ENCODE data around the gene INAVA. TPM values are rescaled to one million over a fixed set of nuclear protein-coding genes. Genes with fewer than 3 reads are reported as not detected.
A peak's percentile ranks its signal among the peaks of the same experiment; 100 is the strongest.
"Not testable (repeated sequence)": the region's sequence is repeated elsewhere in the genome, so short reads cannot be mapped to it uniquely, and the experiment has no call there.

INAVA gene
- total RNA-seq, 3 donors from 2014 or later, result 0.13 to 0.29 (median 0.22) TPM

DNA sequence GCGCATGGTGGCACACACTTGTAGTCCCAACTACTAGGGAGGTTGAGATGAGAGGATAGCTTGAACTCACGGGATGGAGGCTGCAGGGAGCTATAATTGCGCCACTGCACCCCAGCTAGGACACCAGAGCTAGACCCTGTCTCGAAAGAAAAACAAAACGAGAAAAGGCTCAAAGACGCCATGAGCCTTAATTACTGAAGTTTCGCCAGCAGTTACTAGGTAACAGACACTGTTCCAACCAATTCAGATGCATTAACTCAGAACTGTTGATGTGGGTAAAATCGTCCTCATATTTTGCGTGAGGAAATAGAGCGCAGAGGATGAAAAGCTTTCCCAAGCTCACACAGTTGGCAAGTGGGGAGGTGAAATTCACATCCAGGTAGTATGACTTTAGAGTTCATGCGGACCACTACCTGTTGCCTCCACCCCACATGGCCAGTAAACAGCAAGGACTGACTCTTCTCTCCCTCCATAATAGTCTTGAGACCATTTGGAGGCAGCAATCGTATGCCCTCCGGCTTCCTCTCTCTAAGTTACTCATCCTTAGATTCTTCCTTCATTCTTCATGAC is 40.1 kb downstream of the INAVA start:
- Mint-ChIP-seq H3K36me3 (ENCODE audit: insufficient read depth) (no peaks in the 10 kb centered on the region), H3K4me1 (ENCODE audit: low read depth) (peaks cover 3% of the 10 kb centered on the region), H3K9me3 (no peaks in the 10 kb centered on the region), H3K27me3 (ENCODE audit: low read depth) (no peaks in the 10 kb centered on the region), H3K4me3 (no peak overlapping the region)
- ATAC-seq, result no peak
- DNase-seq, result no peak

DNA sequence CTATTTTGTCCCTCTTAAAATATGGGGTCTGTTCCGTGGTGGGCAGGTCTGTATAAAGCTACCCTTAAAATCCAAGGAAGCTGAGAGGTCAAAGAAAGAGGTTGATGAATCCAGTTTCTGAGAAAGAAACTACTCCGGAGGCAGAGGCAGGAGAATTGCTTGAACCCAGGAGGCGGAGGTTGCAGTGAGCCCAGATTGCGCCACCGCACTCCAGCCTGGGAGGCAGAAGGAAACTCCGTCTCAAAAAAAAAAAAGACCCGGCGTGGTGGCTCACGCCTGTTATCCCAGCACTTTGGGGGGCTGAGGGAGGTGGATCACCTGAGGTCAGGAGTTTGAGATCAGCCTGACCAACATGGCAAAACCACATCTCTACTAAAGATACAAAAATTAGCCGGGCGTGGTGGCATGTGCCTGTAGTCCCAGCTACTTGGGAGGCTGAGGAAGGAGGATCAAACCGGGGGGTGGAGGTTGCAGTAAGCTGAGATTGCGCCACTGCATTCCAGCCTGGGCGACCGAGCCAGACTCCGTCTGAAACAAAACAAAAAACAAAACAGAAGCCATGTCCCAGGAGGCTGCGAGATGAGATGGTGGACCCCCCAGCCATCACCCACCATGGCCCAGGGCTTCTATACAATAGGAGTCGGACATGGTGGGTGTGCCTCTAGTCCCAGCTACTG is 40.7 kb downstream of the INAVA start:
- DNase-seq; H3K36me3 Mint-ChIP-seq (ENCODE audit: insufficient read depth); H3K4me1 Mint-ChIP-seq (ENCODE audit: low read depth); ATAC-seq; H3K9me3 Mint-ChIP-seq; H3K27me3 Mint-ChIP-seq (ENCODE audit: low read depth); H3K4me3 Mint-ChIP-seq: not testable (repeated sequence)

DNA sequence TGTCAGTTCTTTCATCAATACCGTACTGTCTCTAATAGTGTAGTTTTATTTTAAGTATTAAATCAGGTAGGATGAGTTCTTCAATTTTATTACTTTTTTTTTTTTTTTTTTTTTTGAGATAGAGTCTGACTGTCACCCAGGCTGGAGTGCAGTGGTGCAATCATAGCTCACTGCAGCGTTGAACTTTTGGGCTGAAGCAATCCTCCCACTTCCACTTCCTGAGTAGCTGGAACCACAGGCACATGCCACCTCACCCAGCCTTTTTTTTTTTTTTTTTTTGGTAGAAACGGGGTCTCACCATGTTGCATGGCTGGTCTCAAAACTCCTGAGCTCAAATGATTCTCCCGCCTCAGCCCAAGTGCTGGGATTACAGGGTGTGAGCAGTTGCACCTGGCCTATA is 44.3 kb downstream of the INAVA start:
- no peak for DNase-seq
- peaks cover 2% of the 10 kb centered on the region for H3K4me1 Mint-ChIP-seq (ENCODE audit: low read depth)
- peaks cover 4% of the 10 kb centered on the region for H3K36me3 Mint-ChIP-seq (ENCODE audit: insufficient read depth)
- ATAC-seq, result peak in 1 of 2 donors; percentile 61
- H3K27me3 Mint-ChIP-seq (ENCODE audit: low read depth), result no peaks in the 10 kb centered on the region
- H3K9me3 Mint-ChIP-seq, result peaks cover 11% of the 10 kb centered on the region
- H3K4me3 Mint-ChIP-seq, result no peak overlapping the region

DNA sequence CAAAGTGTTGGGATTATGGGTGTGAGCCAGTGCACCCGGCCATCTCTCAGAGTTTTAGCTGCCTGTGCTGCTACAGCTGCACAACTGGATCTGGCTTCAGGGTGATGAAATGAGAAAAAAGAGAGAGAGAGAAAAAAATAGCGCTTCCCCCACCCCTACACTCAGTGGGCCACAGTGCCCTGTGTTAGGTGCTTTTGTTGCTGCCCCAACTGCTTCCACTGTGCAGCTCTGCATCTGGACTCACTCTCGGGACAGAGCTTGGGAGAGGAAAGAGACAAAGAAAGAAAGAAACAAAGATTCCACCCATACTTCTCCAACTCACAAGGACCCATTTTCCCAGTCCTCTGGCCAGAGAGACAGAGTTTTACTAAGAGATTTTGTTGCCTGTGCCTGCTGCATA is 50.4 kb downstream of the INAVA start:
- H3K4me3 Mint-ChIP-seq, result no peak overlapping the region
- DNase-seq (no peak), ATAC-seq (no peak)
- H3K4me1 Mint-ChIP-seq (ENCODE audit: low read depth), result no peaks in the 10 kb centered on the region
- no peaks in the 10 kb centered on the region for H3K27me3 Mint-ChIP-seq (ENCODE audit: low read depth)
- H3K9me3 Mint-ChIP-seq, result peaks cover 16% of the 10 kb centered on the region
- peaks cover 5% of the 10 kb centered on the region for H3K36me3 Mint-ChIP-seq (ENCODE audit: insufficient read depth)

DNA sequence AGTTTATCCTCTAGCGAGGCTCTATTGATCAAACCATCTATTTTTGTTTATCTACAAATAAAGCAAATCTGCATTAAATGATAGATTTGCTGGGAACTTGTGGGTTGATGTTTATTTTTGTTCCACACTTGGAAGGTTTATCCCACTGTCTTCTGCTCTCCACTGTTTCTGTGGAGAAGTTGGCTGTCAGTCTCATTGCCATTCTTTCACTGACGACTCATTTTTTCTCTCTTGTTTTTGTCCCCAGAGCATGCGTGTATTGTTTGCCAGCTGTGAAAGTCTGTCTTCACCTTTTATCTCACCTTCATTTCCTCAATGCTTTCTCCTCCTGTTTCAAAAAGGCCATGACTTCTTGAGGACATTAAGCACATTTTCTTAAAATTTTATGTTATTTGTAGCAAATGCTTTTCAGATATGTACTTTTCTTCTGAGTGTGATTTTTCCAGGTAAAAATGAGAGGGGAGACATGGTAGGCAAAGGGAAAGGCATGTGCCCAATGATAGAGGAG is 52.4 kb downstream of the INAVA start:
- Mint-ChIP-seq H3K4me3 (no peak overlapping the region), H3K27me3 (ENCODE audit: low read depth) (no peaks in the 10 kb centered on the region), H3K4me1 (ENCODE audit: low read depth) (no peaks in the 10 kb centered on the region), H3K36me3 (ENCODE audit: insufficient read depth) (peaks cover 1% of the 10 kb centered on the region), H3K9me3 (peaks cover 5% of the 10 kb centered on the region)
- ATAC-seq (no peak), DNase-seq (no peak)

DNA sequence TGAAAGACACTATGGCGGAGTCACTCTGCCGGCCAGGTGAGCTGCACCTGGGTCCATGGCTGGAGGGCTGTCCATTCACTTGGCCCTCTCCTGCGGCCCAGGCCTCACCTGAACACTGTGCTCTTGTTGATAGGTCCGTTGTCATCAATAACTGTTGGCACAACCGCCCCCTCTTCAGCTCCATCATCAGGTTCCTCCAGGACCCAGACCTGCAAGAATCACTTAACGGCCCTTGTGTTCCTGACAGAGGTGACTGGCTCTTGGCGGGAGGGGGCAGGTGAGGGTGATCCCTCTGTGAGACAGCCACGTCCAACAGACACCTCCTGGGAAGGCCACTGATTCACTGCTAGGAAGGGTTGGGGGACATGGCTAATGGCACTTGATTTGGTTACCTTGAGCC is 54.9 kb downstream of the INAVA start:
- no peak for DNase-seq
- peaks cover 5% of the 10 kb centered on the region for H3K9me3 Mint-ChIP-seq
- H3K36me3 Mint-ChIP-seq (ENCODE audit: insufficient read depth), result no peaks in the 10 kb centered on the region
- ATAC-seq, result no peak
- no peaks in the 10 kb centered on the region for H3K4me1 Mint-ChIP-seq (ENCODE audit: low read depth)
- no peak overlapping the region for H3K4me3 Mint-ChIP-seq
- H3K27me3 Mint-ChIP-seq (ENCODE audit: low read depth), result no peaks in the 10 kb centered on the region

DNA sequence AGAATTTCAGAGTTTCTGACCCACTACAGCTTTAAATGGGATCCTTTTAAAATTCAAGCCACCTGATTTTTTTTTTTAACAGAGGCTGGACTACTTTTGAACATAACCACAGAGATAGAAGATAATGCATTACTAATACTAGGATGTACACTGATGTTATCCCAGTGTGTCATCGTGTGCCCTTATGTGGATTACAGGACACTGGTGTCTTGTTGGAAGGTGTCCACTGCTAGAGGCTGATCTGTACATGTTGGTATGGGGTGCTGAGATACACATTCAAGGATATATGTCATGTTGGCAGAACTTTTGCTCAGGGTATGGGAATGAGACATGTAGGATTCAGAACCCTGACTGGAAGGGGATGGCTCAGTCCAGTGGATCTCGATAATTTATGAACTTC is 56.3 kb downstream of the INAVA start:
- Mint-ChIP-seq H3K4me3 (no peak overlapping the region), H3K36me3 (ENCODE audit: insufficient read depth) (no peaks in the 10 kb centered on the region), H3K9me3 (peaks cover 5% of the 10 kb centered on the region), H3K4me1 (ENCODE audit: low read depth) (no peaks in the 10 kb centered on the region), H3K27me3 (ENCODE audit: low read depth) (peaks cover 6% of the 10 kb centered on the region)
- ATAC-seq (no peak), DNase-seq (no peak)

DNA sequence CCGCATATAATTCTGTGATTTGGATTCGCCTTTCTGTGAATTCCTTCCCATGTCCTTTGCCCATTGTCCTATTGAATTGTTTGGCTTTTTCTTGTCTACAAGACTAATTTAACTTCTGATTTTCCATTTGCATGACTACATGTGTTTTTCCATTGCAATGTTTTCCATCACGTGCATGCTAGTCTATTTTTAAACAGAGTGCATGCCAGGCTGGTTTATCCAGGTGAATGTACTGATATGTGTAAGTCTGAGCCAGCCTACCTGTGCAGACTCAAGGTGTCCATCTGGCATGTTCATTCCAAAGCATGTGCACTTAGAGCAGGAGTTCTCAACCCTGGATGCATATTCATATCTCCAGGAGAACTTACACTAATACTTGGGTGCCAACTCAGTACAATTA is 59.7 kb downstream of the INAVA start:
- no peaks in the 10 kb centered on the region for H3K36me3 Mint-ChIP-seq (ENCODE audit: insufficient read depth)
- H3K27me3 Mint-ChIP-seq (ENCODE audit: low read depth), result peaks cover 8% of the 10 kb centered on the region

DNA sequence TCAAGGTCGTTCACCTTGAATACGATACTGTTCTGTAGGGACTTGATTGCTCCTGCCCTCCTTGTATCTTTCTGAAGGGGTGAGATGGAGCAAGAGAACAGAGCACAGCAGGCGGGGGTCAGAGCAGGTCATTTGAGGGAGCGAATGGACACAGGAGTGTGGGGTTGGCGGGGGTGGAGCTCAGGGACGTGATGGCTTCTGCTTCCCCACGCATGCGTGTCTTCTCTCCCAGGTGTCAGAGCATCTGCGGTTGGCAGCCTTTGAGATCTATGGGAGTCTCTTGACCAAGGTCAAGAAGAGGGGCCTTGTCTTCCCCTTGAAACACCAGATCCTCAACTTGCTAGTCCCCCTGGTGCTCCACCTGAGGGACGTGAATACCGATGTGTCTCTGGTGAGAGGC is 63.9 kb downstream of the INAVA start:
- no peak for ATAC-seq
- no peaks in the 10 kb centered on the region for H3K9me3 Mint-ChIP-seq
- peaks cover 8% of the 10 kb centered on the region for H3K27me3 Mint-ChIP-seq (ENCODE audit: low read depth)
- no peak for DNase-seq
- no peak overlapping the region for H3K4me3 Mint-ChIP-seq
- no peaks in the 10 kb centered on the region for H3K4me1 Mint-ChIP-seq (ENCODE audit: low read depth)
- H3K36me3 Mint-ChIP-seq (ENCODE audit: insufficient read depth), result no peaks in the 10 kb centered on the region

More for the DNA sequence above, 59.7 kb downstream of the INAVA start:
- no peak overlapping the region for H3K4me3 Mint-ChIP-seq
- H3K9me3 Mint-ChIP-seq, result no peaks in the 10 kb centered on the region
- no peak for ATAC-seq
- DNase-seq, result no peak
- no peaks in the 10 kb centered on the region for H3K4me1 Mint-ChIP-seq (ENCODE audit: low read depth)

DNA sequence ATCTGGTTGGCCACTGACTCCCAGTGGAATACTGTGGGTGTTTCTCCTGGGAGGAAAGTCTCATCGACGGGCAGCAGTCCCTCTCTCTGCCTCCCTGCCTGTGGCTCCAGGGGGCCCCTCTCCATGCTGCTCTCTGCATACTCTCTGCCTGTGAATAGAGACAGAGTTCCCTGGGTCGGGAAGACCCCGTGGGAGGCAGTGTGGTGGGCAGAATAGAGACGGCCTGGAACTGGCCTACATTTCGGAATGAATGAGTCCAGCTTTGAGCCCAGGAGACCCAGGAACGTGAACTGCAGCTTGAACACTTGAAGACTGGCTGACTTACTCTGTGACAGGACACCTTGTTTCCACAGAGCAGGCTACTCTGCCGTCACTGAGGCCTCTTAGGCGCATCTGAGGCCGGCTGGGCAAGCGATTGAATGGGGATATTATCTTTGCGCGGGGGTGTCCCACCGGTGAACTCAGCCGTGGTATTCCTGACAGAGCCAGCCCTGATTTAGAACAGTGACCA is 64.8 kb downstream of the INAVA start:
- no peak for DNase-seq
- Mint-ChIP-seq H3K4me1 (ENCODE audit: low read depth) (no peaks in the 10 kb centered on the region), H3K27me3 (ENCODE audit: low read depth) (peaks cover 8% of the 10 kb centered on the region), H3K36me3 (ENCODE audit: insufficient read depth) (no peaks in the 10 kb centered on the region), H3K4me3 (no peak overlapping the region), H3K9me3 (no peaks in the 10 kb centered on the region)
- no peak for ATAC-seq

DNA sequence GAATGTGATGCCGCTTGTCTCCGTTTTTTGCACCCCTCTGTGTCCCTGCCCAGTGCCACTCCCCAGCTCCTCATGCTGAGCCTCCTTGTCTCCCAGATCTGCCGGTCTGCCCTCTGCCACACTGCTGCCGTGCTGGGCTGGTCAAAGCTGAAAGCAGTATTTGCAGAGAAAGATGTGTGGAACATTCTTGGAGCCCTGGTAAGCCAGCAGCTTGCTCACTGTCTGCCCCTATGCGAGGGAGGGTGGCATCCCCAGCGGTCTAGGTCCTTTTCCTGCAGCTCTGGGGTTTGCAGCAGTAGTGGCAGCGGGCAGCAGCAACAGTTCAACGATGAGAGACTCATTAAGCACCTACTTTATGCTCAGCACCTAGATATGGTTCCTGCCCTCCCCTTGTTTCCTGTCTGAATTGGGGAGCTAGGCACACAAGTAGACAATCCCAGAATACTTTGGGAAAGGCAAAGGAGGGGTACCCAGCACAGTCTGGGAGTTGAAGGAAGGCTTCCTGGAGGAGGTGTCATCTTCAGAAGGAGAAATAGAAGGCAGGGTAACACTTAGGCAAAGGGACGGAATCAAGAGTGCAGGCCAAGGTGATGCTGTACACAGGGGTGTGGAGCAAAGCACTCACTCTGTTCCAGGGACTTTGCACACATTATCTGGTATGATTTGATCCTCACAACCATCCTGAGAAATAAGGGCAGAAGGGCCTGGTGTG is 65.7 kb downstream of the INAVA start:
- Mint-ChIP-seq H3K36me3 (ENCODE audit: insufficient read depth) (no peaks in the 10 kb centered on the region), H3K4me1 (ENCODE audit: low read depth) (no peaks in the 10 kb centered on the region), H3K27me3 (ENCODE audit: low read depth) (peaks cover 5% of the 10 kb centered on the region), H3K9me3 (no peaks in the 10 kb centered on the region), H3K4me3 (no peak overlapping the region)
- ATAC-seq (no peak), DNase-seq (no peak)

DNA sequence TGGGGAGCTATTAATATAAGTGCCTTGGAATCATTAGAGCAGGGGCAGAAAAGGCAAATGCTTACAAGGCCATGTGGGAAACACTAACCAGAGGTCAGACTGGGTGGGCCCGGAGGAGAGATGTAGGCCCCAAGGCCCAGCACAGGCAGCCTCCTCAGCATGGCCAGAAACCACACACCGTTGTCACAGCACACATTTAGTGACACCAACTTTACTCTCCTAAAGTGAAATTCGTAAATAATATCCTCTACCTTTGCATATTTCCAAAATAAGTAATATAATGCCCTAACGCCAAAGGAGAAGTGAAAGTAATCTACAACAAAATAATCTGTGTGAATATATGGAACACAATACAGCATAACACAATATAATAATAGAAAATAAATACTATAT is 66.2 kb downstream of the INAVA start:
- peaks cover 2% of the 10 kb centered on the region for H3K27me3 Mint-ChIP-seq (ENCODE audit: low read depth)
- H3K4me3 Mint-ChIP-seq, result no peak overlapping the region
- ATAC-seq (no peak), DNase-seq (no peak)
- H3K4me1 Mint-ChIP-seq (ENCODE audit: low read depth), result no peaks in the 10 kb centered on the region
- no peaks in the 10 kb centered on the region for H3K36me3 Mint-ChIP-seq (ENCODE audit: insufficient read depth)
- H3K9me3 Mint-ChIP-seq, result no peaks in the 10 kb centered on the region

DNA sequence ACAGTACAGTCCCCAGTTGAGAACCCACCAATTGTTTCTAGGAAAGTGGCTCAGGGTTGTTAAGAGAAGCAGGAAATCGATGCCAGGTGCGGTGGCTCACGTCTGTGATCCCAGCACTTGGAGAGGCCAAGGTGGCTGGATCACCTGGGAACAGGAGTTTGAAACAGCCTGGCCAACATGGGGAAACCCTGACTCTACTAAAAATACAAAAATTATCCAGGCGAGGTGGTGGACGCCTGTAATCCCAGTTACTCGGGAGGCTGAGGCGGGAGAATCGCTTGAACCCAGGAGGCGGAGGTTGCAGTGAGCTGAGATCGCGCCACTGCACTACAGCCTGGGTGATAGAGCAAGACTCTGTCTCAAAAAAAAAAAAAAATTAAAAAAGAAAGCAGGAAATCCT is 67.5 kb downstream of the INAVA start:
- not testable (repeated sequence) for H3K4me1 Mint-ChIP-seq (ENCODE audit: low read depth); H3K27me3 Mint-ChIP-seq (ENCODE audit: low read depth); H3K9me3 Mint-ChIP-seq; DNase-seq; ATAC-seq; H3K4me3 Mint-ChIP-seq; H3K36me3 Mint-ChIP-seq (ENCODE audit: insufficient read depth)

DNA sequence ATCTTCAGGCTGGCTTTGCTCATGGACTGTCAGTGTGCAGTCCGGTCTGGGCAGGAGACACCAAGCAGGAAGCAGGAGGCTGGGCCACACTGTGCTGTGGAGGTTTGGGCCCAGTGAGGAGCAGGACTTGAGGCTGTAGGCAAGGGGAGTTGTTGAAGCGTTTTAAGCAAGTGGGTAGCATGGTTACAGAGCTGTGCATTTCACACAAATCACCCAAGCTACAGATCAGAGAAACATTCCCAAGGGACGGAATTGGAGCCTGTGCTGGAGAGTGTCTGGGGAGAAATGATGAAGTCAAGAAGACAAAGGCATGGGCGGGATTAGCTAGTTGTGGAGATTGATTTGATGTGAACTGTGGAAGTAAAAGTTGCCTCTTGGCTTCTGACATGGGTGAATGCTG is 67.9 kb downstream of the INAVA start:
- Mint-ChIP-seq H3K36me3 (ENCODE audit: insufficient read depth) (no peaks in the 10 kb centered on the region), H3K4me1 (ENCODE audit: low read depth) (no peaks in the 10 kb centered on the region), H3K9me3 (no peaks in the 10 kb centered on the region), H3K27me3 (ENCODE audit: low read depth) (no peaks in the 10 kb centered on the region), H3K4me3 (no peak overlapping the region)
- ATAC-seq (no peak), DNase-seq (no peak)

DNA sequence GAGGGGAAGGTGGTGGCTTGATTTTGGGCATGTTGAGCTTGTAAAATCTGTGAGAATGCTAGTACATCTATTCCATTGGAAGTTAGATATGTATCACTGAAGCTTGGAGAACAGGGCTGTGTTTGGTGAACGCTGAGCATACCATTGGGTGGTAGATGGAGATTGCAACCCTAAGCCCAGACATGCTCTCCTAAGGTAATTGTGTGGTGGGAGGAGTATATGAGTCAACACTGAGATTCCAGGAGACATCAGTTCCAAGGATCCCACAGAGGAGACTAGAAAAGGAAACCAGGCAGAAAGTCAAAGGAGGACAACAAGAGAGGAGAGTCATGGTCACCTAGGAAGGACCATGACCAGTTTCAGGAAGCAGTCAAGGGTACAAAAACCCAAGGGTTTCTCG is 68.4 kb downstream of the INAVA start:
- Mint-ChIP-seq H3K36me3 (ENCODE audit: insufficient read depth) (no peaks in the 10 kb centered on the region), H3K27me3 (ENCODE audit: low read depth) (no peaks in the 10 kb centered on the region), H3K4me3 (no peak overlapping the region), H3K4me1 (ENCODE audit: low read depth) (no peaks in the 10 kb centered on the region), H3K9me3 (no peaks in the 10 kb centered on the region)
- no peak for ATAC-seq
- no peak for DNase-seq
